Left kidney (tissue), 2 donors: Measurements from ENCODE around the gene RPS6KA3. TPM values are rescaled to one million over a fixed set of nuclear protein-coding genes. Genes with fewer than 3 reads are reported as not detected.
"Not testable (repeated sequence)": the region's sequence is repeated elsewhere in the genome, so short reads cannot be mapped to it uniquely, and the experiment has no call there.

Source experiments
- DNase-seq: peaks from one replicate; pipeline ENCODE4 v3.0.0-alpha.2; 2013
- polyA plus RNA-seq: library from polyadenylated mRNA; unstranded; fragments of 120-200 nt; gene quantifications from one replicate; pipeline ENCODE4 v1.2.1, GENCODE V29; 2013; ENCODE audit not compliant: insufficient read length

RPS6KA3 gene
- polyA plus RNA-seq, 1 donor, result 36.1 TPM

DNA sequence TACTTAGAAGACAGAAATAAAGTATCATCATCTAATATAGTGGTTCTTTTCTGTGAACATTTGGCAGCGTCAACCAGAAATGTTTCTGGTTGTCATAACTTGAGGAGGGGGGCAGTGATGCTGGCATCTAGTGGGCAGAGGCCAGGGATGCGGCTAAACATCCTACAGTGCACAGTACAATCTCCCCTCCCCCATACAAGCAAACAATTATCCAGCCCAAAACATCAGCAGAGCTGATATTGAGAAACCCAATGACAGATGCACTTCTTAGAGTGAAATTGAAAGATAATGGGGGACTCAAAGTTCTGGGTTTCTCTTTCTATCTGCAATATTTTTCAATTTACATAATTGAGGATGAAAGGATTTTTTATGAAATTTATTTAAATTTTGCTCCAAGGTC lies 123.1 kb downstream of the RPS6KA3 start:
- no peak for DNase-seq

DNA sequence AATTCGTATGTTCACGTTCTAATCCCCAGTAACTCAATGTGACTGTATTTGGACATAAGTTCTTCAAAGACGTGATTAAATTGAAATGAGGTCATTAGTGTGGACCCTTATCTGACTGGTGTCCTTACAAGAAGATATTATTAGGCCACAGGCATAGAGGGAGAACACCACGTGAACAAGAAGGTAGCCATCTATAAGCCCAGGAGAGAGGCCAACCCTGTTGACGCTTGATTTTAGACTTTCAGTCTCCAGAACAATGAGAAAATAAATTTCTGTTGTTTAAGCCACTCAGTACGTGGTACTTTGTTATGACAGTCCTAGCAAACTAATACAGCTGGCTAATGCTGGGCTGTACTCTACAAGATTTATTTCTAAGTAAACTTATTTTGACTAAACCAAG lies 123.6 kb downstream of the RPS6KA3 start:
- no peak for DNase-seq

DNA sequence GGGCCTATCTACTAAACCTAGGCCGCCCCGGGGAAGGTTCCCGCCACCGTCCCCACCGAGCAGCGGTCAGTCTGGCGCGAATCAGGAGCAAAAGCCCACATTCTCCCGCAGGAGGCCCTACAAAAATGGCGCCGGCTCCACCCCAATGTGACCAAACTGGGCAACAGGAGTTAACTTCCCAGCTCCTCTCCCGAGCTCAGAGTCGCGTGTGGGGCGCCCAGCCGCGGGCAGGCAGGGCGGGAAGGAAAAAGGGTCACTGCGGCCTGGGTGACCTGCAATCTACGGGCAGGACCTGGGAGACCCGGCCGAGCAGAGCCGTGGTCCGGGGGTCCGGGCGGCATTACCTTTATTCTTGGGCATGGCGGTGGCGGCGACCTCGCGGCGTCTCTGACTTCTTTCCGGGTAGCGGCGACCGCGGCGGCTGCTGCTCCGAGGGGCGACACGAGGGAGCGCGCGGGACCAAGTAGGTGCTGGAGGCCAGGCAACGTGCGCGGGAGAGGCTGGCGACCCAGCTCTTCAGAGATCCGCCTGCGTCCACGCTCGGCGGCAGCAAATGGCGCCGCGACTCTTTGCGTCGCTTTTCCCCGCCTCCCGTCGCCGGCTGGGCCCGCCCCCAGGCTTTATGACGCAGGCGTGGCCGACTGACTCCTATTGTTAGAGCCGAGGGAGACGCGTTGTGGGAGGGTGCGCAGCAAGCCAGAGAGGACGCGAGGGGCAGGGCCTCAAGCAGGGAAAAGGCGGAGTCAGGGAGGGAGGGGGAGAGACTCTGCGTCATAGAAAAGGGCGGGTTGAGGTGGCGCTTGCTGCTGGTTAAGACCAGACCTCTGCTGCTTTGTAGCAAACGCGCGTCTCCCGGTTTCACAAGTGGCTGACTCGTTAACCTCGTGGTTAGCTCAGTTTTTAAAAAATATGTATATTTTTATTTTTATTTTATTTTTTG lies 125.2 kb downstream of the RPS6KA3 start, which contains the start of gene EIF1AX:
TSS of gene EIF1AX (minus strand) at position 558 of the 940 bp plus-strand sequence. CDS start at position 360, 198 bp downstream.
- peak; percentile 98 for DNase-seq

DNA sequence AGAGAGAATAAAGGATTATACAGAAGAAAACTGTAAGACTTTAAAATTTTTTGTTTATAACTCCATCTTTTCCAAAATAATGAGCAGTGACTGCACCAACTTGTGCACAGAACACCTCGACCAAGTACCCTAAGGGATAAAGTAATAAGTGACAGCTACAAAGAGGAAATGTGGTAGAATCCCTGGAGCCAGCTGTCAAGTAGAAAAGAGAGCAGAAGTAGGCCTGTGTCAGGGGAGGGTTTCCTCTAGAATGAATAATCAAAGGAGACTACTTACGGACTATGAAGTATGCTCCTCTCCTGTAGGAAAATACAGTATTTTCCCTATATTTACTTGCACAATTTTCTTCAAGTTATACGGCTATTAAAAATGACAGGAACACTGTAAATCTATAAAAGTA lies 126.3 kb downstream of the RPS6KA3 start:
- DNase-seq, result no peak

DNA sequence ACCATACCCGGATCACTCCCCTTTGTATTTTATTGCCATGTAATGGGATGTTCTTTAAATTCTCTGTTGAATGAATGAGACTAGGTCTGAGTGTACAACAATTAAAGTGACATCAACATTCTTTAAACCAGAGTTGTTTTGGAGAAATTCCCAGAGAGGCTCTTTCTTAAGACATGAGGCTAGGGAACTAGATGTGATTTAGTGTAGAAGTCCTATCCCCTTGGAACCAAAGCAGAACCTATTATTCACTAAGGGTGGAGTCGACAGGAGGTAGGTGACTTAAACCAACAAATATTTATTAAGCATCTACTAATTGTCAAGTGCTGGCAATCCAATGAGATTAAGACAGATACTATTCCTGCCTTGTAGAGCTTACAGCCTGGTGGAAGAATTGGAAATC lies 126.7 kb downstream of the RPS6KA3 start:
- no peak for DNase-seq

DNA sequence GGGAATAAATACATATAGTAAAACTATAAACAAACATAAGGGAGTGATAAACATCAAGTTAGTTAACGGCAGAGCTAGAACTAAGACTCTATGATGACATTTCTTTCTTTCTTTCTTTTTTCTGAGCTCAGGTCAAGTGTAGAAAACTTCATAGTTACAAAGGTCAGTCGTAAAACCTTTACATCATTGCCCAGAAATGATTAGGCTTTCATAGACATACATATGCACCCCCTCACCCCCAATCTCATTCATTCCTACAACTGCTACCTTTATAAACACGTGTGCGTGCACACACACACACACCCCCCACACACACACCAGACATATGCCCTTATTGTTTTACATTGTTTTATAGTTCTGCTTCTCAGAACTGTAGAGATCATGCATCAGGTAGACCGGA lies 130.8 kb downstream of the RPS6KA3 start:
- DNase-seq, result no peak

DNA sequence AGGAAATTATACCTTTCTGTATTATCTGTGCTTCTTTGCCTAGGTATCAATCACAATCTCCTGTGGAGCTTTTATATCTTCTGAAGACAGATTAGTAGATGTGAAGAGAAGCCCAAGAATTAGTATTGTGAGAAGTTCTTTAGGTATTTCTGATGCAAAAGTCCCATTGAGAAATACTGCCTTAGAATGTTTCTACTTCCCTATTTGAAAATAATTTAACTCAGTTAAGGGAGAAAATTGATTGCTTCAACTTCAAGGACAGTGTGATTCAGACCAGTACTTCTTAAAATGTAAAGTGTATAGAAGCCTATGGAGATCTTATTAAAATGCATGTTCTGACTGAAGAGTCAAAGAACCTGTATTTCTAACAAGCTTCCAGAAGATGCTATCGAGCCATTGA lies 134.0 kb downstream of the RPS6KA3 start:
- DNase-seq, result no peak

DNA sequence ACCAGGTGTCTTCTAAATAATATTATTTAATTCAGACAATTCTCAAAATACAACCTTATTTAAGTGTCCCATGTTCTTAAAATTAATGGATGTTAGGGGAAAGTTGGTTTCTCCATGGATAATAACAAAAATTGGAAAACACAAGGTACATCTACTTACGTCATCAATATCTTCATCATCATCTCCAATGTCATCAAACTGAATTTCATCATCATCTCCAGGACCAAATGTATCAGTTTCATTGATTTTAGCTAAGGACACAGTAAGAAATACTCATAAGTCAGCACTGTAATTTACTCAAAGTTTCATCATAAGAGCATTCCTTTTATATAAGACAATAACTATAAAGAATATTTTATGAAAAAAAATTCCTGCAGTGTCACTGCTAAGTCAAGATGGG lies 136.4 kb downstream of the RPS6KA3 start:
- no peak for DNase-seq

DNA sequence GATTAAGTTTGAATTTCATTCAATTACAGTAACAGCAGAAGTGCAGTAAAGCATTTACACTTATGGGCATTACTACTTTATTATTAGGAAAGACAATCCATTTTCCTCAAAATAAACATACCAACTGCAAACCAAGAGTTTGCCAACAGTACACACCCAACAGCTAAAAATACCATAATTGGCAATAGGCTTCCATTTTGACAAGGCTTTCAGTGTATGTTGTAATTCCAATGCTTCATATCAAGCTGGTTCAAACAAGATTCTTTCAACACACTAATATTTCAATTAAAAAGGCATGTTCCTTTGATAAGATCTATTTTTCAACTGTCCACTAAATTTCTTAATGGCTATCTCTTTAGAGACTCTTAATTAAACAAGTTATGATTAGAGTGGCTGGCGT lies 137.2 kb downstream of the RPS6KA3 start:
- DNase-seq, result no peak

DNA sequence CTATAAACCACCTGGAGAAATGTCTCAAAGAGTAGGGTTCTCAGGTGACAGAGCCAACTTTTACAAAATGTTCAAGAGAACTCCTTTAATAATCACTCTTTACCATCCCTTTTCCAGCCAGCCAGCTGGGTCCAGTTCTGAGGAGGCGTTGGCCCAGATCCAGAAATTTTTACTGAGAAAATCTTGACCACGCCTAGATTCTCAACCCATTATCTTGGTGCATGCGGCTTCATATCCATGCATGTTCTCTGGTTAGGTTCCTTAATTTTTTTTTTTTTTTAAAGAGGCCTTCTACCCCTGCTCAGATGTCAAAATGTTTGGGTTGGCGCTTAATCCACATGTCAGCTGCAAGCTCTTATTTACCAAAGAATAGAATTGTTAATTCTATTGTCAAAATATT lies 138.0 kb downstream of the RPS6KA3 start:
- DNase-seq, result no peak

DNA sequence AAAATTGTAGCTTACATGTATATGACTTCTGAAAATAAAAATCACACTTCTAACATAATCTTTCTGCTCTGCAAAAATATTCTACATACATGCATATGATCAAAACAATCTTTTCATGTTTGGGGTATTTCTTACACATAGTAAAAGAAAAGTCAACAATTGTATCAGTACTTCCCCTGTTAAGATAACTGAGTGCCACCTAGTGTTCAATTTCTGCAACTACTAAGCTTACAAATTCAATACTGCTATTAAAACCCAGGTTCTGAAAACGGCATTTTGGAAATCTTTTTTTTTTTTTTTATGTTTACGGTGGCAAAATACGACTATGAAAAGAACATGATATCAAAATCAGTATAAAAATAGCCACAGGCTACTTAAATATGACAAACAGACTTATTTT lies 139.3 kb downstream of the RPS6KA3 start:
- not testable (repeated sequence) for DNase-seq

DNA sequence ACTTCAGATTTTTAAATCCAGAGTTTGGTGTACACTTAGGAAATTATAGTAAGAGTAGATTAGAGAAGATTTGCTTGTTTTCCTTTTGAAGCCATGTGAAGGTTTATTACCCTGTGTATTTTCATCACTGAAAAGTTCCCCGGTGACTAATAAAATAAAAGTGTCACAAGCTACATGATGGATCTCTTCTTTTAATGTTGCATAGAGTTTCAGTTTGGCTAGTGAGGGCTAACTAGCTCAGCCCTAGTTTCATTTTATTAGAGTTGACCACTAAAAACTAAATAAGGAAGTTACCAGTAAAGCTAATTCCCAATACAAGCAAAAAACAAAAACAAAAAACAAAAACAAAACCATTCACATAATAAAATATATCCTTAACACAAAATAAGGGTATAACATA lies 139.9 kb downstream of the RPS6KA3 start:
- DNase-seq, result not testable (repeated sequence)

DNA sequence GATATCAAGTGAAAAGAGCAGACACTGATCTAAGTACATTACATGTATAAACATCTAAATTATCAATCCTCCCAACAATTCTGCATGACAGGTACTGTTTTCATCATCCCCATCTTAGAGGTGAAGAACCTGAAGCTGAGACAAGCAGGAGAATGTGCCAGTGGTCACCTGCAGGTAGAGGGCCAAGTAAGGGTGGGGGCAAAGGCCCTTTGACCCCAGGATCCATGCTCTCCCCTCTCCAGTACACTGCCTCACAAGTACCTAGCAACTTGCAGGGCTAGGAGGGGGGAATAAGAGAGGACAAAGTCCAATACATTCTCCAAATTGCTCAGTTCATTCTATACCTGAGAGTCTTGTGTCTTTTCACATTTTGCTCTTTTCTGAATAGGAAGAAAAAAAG lies 141.7 kb downstream of the RPS6KA3 start:
- DNase-seq, result no peak

DNA sequence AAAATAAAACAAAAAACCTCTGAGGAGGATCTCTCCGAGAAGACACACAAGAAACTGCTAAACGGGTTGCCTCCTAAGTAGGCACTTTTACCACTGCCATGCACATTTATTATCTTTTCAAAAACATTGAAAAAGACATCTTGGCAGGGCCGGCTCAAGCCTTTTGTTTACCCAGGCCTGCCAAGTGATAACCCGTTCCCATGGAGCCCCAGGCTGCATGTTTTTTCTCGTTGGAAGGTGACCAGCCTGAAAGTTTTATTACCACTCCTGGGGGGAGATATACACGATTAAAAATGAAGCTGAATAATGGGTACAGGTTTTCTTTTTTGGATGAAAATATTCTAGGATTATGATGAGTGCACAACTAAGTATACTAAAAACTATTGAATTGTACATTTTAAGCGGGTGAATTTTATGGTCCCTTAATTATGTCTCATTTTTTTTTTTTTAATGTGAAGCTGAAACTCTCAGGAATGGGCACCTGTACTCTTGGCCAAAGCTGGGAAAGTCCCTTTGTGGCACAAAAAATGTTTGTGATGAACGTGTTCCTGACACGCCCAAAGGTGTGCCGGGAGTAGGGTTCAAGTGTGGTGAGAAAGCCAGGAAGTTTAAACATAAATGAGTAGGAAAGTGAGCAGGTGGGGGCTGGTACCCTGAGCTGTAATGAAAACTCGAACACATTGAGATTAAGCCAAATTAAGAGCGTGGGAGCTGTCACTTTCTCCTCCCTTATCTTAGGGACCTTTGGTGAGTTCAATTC lies 148.5 kb downstream of the RPS6KA3 start:
- no peak for DNase-seq

DNA sequence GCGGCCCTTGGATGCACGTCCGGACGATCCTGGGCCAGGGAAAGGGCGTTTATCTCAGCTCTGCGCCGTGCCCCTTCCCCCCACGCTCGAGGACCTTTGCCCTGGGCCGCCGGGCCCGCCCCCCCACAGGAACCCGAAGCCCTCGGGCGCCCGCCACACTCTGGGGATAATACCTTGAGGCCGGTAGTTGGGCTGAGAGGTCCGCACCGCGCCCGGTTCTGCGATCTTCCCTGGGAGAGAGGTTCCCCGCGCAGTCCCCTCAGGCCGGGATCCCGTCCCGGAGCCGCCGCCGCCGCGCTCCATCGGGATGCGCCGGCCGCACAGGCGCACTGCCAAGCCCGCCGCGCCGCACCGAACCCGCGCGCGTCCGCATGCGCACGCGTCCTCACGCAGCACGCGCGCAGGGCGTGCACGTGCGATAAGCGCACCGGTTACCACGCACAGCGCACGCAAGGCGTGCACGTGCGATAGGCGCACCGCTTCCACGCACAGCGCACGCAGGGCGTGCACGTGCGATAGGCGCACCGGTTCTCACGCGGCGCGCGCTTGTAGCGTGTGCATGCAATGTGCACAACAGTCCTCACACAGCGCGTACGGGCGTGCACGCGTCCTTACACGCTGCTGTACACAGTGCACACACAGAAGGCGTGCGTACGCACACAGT lies 150.0 kb downstream of the RPS6KA3 start, which contains the start of gene MAP7D2:
TSS of gene MAP7D2 (minus strand) at position 331 of the 664 bp plus-strand sequence. CDS start at position 303, 28 bp downstream.
- DNase-seq, result no peak

DNA sequence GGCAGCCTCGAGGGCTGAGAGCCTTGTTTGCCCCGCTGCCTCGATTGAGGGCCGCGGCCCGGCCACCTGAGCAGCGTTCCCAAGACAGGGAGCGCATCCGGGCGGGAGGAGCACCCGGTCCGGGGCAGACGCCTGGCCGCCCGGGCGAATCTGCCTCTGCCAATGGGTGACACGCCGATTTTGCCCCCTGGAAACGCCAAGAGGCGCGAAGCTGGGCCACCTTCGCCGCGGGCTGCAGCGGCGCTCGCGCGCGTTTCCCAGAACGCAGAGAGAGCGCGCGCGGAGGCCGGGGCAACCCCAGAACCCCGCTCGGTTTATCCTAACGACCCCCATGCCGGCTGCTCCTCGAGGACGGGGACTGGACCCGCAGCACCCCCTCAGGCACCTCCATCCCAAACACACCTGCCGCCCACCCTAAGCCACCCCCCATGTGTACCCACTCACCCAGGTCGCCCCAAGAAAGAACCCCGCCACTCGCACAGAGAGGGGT lies 150.6 kb downstream of the RPS6KA3 start:
- DNase-seq, result no peak

DNA sequence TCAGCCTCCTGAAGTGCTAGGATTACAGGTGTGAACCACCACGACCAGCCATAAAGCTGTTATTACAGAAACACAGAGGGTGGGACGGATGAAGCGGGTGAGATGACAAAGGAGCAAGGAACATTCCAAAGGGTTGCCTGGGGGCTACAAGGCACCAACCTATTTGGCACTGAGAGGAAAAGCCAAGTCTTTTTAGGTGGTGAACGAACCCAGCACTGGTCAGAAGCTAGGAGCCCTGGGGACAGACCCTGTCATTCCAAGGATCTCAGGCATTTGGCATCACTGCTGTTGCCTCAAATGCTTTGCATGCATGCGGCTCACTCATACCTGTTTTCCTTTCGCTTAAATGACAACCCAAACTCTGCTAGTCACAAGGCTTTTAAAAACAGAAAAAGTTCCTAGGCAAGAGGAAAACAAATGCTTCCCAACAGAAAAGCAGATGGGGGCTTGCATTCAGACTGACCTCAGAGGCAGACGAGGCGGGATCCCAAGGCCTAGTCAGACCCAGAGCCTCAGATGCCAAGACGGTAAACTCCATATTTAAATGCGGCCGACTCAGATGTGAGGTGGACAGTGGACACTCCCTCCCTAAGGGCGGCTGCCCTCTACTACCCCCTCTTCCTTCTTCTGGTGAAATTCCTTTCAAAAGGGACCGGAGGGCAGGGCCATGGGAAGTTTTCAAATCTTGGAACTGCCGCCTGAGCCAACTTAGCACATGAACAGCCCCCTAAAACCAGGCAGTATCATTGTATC lies 154.5 kb downstream of the RPS6KA3 start:
- no peak for DNase-seq

DNA sequence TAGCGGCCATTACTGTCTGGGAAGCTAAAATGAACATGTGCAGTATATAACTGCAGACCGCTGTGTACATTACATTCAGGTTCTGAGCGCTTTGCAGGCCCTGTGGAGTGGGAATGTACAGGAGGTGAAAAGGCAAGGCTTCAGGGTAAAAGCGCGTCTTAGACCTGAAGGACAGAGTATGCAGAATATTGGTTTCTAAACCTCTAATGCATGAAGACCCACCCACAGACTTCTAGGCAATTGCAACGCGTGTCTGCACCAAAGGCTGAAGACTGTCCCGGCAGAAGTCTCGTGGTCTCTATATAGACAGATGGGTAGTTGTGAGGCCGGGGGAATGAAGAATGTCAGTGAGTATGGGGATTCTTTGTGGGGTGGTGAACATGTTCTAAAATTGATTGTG lies 155.4 kb downstream of the RPS6KA3 start:
- no peak for DNase-seq

DNA sequence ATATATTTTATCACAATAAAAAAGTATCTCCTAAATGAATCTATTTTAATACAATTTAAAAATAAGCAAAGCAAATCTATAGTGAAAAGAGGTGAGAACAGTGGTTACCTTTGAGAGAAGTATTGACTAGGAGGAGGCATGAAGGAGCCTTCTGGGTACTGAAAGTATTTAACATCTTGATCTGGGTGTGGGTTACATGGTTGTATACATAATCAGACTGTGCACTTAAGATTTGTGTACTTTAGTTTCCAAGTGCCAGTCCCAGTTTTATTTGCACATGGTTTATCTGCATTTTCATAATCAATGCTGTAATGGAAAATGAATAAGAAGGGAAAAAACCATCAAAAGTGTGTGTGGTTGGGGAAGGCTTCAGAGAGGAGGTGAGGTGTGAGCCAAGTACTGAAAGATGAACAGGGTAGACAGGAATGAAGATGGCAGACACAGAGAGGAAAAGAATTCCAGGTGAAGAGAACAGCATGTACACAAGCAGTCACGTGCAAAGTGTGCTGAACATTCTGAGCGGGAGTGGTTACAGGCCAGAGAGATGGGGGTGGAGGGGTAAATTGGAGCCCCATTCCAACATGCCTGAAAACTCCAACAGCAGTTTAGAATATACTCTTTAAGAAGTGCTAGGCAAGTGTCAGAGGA lies 164.7 kb downstream of the RPS6KA3 start:
- DNase-seq, result no peak
